ENCODE results near the gene CCDC39.
"Not testable (repeated sequence)": the region's sequence is repeated elsewhere in the genome, so short reads cannot be mapped to it uniquely, and the experiment has no call there.

The CCDC39 gene

DNA sequence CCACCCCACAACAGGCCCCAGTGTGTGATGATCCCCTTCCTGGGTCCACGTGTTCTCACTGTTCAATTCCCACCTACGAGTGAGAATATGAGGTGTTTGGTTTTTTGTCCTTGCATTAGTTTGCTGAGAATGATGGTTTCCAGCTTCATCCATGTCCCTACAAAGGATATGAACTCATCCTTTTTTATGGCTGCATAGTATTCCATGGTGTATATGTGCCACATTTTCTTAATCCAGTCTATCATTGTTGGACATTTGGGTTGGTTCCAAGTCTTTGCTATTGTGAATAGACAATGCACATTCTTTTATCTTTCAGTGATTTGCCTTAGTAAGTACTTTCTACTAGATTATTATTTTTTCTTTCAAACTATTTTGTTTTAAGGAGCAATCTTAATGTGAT is 60.7 kb downstream of the CCDC39 start:
- DNase-seq, result not testable (repeated sequence)

DNA sequence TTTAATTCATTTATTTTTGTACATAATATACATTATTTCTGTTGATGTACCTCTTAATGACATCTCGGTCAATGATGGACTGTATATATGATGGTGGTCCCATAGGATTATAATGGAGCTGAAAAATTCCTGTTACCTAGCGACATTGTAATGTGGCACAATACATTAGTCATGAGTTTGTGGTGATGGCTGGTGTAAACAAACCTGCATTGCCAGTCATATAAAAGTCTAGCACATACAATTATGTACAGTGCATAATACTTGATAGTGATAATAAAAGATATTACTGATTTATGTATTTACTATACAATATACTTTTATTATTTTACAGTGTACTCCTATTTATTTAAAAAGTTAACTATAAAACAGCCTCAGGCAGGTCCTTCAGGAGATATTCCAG is 62.2 kb downstream of the CCDC39 start:
- DNase-seq, result no peak

DNA sequence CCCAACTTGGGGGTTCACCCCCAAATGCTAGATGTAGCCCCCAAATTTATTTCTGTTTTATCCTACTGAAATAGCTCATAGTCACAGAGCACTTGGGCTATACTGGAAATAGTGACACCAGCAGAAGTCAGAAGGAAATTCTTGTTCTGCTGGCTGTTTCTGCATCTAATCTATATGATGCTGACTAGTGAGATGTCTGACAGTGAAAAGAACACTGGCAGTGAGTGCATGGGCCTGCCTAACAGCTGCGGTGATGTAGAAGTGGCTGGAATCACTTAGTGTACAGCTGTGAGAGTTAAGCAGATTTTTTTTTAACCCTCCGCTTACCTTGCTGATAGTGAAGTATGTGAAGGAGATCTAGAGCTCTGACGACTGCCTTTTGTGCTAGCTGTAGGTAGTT is 63.3 kb downstream of the CCDC39 start:
- no peak for DNase-seq

DNA sequence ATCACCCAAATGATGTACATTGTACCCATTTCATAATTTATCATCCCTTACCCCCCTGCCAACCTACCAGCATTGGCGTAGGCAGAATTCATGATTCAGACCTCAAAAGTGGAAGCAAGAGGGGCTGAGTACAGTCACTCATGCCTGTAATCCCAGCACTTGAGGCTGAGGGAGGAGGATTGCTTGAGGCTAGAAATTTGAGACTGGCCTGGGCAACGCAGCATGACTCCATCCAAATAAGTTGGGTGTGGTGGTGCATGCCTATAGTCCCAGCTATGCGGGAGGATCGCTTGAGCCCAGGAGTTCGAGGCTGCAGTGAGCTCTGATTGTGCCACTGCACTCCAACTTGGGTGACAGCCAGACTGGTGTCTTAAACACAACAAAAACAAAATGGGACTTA is 66.9 kb downstream of the CCDC39 start:
- no peak for DNase-seq

DNA sequence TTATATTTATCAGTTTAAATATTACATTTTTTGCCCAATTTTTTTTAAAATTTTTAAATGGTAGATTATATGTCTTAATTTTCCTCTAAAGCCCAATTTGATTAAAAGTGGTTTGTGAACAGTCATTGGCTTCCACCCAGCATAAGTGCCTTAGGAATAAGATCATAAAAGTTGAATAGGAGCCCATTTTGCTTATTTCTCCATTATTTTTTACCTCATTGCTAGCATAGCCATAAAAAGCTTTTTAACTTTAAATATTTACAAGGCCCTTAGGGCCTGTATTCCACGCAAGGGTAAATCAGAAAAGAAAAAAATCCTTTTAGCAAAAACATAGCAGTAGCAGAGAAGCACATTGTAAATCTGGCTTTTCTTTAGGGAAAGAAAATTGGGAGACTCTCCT is 68.3 kb downstream of the CCDC39 start:
- DNase-seq, result no peak

DNA sequence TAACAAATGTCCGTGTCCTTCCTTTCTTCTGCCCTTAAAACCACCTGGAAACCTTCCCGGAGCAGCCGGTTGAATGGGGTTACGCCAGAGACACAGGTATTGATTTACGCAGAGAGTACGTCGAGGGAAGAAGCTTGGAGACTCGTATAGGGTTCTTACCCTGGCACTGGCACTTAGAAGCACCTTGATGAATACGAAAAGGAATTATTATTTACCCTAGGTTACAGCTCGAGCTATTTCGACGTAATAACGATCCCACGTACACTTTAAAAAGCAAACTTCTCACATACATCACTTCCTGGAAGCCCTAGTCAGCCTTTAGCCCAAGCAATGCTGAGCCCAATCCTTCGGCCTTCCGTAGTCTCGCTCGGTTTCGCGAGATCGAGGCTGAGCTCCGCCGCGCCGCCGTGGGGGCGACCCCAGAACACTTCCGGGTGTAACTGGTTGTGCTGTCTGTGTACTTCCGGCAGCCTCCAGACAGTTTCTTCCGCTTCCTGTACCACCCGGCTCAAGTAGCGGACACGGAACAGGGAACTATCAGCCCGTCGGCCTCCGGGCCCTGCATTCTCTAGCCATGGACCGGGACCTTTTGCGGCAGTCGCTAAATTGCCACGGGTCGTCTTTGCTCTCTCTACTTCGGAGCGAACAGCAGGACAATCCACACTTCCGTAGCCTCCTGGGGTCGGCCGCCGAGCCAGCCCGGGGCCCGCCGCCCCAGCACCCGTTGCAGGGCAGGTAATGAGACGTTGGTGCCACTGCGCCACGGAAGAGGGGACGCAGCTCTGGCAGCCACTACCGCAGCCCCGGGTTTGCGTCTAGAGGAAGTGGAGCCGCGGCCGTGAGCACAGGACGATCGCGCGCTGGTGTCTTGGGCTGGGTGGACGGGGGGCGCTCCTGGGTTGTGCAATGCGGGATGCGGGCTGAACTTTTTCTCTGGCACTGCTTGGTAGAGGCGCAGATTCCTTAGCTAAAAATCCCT is 77.3 kb downstream of the CCDC39 start, which contains the start of gene TTC14:
Gene TTC14 (plus strand): TSS at position 476 of the 979 bp plus-strand sequence. CDS start 99 bp downstream, at position 575.
- peak; percentile 95 for DNase-seq

DNA sequence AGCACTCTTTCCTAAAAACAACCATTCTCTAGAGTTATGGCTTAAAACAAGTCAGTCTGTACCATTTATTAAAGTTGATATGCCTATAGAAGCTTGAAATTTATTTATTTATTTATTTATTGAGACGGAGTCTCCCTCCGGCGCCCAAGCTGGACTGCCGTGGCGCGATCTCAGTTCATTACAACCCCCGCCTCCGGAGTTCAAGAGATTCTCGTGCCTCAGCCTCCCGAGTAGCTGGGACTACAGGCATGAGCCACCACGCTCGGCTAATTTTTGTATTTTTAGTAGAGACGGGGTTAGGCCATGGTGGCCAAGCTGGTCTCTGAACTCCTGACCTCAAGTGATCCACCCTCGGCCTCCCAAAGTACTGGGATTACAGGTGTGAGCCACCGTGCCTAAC is 78.8 kb downstream of the CCDC39 start:
- DNase-seq, result no peak

DNA sequence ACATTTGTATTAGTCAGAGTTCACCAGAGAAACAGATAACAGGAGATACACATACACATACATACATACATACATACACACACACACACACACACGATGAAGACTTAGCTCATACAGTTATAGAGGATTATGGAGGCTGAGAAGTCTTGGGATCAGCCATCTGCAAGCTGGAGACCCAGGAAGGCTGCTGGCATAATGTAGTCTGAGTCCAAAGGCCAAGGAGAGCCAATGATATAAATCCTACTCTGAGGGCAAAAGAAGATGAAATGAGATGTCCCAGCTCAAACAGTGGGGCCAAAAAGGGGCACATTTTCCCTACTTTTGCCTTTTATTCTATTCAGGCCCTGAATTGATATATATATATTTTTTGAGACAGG is 83.7 kb downstream of the CCDC39 start:
- DNase-seq, result no peak

DNA sequence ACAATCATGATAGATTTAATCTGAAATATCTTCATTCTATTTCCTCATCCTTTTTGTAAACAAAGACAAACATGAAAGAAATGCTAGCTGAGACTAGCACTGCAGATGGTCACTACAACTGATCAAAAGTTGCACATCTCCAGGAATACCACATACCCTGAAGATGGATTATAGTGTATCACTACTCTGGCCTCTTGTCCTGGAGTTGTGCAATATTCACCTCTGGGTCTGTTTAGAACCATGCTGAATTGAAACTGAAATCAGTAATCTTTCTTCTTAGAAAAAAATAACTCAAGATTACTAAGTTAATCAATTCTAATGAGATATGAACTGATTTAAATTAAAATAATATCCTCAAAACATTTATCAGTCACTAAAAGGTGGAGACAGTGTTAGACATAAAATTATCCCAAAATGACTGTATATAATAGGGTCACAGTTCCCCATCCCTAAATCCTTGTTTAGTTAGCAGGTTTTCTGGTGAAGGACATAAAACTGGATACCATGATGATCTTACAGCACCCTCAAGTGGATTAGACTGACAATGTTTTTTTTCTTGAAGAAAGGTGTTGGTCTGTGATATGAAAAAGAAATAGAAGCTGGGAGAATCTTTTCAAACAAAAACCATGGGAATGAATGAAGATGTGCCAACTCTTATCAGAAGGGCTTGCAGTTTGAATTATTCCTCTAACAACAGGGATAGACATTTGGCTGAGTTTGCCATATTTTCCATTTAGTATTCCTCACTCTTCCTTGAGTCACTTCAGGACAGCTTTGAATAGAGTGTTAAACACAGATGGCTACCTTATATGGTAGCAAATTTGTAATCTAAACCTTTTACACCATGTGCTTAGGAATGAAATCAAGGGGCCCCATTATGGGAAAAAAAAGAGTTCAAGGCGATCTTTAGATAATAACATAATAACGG is 84.4 kb downstream of the CCDC39 start:
- no peak for DNase-seq

DNA sequence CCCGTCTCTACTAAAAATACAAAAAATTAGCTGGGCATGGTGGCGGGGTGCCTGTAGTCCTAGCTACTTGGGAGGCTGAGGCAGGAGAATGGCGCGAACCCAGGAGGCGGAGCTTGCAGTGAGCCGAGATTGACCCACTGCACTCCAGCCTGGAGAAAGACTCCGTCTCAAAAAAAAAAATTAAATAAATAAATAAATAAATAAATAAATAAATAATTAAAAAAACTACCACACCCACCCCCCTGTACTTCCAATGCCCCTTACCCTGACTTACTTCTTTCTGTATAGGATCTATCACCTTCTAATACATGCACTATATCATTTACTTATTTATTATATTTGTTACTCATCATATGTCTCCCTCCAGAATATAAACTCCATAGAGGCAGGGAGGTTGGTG is 85.7 kb downstream of the CCDC39 start:
- not testable (repeated sequence) for DNase-seq

DNA sequence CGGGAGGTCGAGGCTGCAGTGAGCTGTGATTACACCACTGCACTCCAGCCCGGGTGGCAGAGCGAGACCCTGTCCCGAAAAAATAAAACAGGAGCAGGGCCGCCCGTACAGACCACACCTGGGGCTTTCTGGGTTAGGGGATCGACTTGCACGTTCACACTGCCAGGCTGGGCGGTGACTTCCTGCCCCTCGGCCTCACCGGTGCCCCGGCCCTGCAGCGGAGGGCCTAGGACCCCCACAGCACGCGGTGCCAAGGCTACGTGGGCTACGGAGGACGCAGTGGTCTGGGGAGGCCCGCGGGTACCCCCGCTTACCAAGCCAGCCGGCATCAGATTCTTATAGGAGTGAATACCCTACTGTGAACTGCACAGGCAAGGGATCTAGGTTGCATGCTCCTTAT is 88.9 kb downstream of the CCDC39 start:
- no peak for DNase-seq

DNA sequence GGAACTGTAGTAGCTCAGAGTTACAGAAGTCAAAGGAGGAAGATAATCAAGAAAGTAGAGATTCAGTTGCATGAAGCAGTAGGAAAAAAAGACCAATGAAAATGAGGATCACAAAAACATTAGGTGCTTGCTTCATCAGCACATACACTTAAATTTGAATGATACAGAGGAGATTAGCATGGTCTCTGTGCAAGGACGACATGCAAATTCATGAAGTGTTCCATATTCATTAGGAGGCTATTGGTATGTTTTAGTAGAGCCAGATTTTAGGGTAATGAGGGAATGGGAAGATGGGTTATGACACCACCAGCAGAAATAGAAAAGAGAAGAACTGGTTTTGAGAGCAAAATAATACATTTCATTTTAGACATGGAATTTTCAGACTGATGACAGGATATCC is 98.4 kb downstream of the CCDC39 start:
- DNase-seq, result no peak

DNA sequence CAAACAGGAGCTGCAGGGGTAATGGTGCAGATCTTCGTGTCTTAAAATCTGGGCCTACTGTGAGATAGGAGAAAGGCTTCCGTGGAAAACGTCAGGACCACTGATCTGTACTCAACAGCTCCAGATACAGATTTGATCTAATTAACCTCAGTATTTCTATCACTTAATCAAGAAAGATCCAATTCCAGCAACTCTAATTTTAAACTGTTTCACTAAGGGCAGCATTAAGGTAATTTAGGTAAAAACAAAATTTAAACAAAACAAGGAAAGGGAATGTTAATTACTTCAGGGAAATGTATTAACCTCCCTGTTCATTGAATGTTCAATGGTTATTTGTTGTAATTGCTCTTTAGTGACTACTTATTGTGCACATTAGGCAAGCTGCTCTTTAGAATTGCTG is 103.7 kb downstream of the CCDC39 start:
- no peak for DNase-seq

DNA sequence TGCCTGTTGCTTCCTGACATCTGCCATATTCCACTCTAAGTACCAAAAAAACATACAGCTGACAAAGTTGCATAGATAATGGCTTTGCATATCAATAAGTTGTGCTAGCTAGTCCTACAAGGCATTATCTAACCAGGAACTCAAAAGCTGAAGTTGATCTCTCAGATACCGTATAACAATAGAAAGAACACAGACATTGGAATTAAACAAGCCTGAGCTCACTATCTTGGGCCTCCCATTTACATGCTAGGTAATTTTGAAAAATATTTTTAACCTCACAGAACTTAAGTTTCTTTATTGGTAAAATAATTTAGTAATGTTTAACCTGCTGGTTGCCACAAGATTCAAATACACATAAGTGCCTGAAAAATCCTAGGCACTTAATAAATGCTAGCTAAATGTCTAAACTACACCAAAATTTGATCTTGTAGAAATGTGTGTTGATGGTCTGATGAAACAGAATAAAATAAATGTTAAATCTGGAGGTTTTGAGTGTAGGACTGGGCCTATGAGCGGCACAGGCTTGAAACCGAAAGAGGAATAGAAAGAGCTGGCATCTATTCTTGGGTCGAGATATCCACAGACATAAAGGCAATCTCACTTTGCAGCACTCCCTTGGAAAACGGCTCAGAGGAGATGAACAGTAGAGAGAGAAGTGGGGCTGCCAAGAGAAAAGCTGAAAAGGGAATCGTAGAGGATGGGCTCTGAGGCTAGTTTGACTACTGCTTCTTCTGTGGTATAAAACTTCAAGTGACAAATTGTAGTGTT is 107.3 kb downstream of the CCDC39 start:
- DNase-seq, result no peak

DNA sequence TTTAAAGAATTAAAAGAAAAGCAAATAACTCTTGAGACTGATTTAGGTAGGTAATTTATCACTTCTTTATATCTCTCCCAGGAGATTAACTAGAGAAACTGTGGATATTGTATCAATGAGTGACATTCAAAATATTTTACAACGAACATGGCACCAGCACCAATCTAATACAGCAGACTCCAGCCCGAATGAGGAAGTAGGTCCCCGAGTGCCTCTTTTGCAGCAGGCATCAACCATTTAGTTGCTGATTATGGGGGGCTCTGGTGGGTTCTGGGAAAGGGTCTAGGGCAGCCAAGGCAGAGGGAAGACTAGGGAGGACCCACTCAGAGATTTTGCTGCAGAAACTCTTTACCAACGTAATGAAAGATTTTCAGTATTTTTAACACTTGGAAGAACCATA is 109.1 kb downstream of the CCDC39 start:
- no peak for DNase-seq

DNA sequence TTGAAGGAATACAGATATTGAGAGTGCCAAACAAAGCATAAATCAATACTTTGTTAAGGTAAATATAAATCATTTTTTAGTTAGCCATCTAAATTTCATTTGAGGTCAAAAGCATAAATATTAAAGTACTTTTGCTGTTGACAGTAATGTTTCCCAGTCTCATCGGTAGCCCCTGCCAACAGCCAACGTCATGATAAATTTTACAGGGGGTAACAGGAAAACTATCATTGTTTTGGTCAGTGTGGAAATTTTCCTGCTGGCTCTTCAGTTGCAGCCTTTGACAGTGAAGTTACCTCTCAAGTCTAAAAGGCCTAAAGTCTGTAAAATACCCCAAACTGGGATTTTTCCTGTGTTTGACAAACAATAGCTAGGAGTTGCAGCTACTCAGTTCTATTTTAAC is 114.6 kb downstream of the CCDC39 start:
- no peak for DNase-seq

All from CD4-positive, alpha-beta T cell treated with Interferon gamma for 1 hour (primary cell).